ENCODE data around the gene ABCA9.

The ABCA9 gene

GRCh38 chr17:69065113-69065512, 4.4 kb upstream of the ABCA9 start:
- DNase-seq = no peak

- no peak for DNase-seq
These were observed 3.7 kb upstream of the ABCA9 start for GRCh38 chr17:69064476-69064875.

- no peak for DNase-seq
These were observed 3.3 kb upstream of the ABCA9 start for GRCh38 chr17:69064001-69064400.

GRCh38 chr17:69062860-69063581, 2.3 kb upstream of the ABCA9 start:
- no peak for DNase-seq

GRCh38 chr17:69061721-69062556, 1.2 kb upstream of the ABCA9 start:
- DNase-seq = no peak

GRCh38 chr17:69059458-69060175, 1.1 kb downstream of the ABCA9 start:
- DNase-seq = no peak

- DNase-seq = no peak
These were observed 2.6 kb downstream of the ABCA9 start for GRCh38 chr17:69058165-69058564.

- DNase-seq = no peak
These were observed 3.4 kb downstream of the ABCA9 start for GRCh38 chr17:69057280-69057679.

- no peak for DNase-seq
These were observed 4.4 kb downstream of the ABCA9 start for GRCh38 chr17:69056179-69056823.

- no peak for DNase-seq
These were observed 5.4 kb downstream of the ABCA9 start for GRCh38 chr17:69055334-69055733.

- no peak for DNase-seq
These were observed 9.5 kb downstream of the ABCA9 start for GRCh38 chr17:69050999-69051775.

- DNase-seq = no peak
These were observed 12.1 kb downstream of the ABCA9 start for GRCh38 chr17:69048634-69049033.

GRCh38 chr17:69047368-69048263, 13.1 kb downstream of the ABCA9 start:
- peak; percentile 77 for DNase-seq

- DNase-seq = no peak
These were observed 14.5 kb downstream of the ABCA9 start for GRCh38 chr17:69046121-69046807.

- no peak for DNase-seq
These were observed 15.1 kb downstream of the ABCA9 start for GRCh38 chr17:69045646-69046045.

- DNase-seq = no peak
These were observed 16.4 kb downstream of the ABCA9 start for GRCh38 chr17:69044371-69044770.

GRCh38 chr17:69043098-69043734, 17.5 kb downstream of the ABCA9 start:
- no peak for DNase-seq

GRCh38 chr17:69042308-69042707, 18.4 kb downstream of the ABCA9 start:
- no peak for DNase-seq

GRCh38 chr17:69031839-69032238, 28.9 kb downstream of the ABCA9 start:
- no peak for DNase-seq

GRCh38 chr17:69030169-69030568, 30.6 kb downstream of the ABCA9 start:
- no peak for DNase-seq
